Kidney epithelial cell (primary cell): ENCODE measurements around the gene TYMS. TPM values are rescaled to one million over a fixed set of nuclear protein-coding genes. Genes with fewer than 3 reads are reported as not detected.
A peak's percentile ranks its signal among the peaks of the same experiment; 100 is the strongest.

Experiments
- DNase-seq: peaks from one replicate; pipeline ENCODE4 v3.0.0-alpha.2; 2010; ENCODE audit warnings: low read depth
- H3K27me3 ChIP-seq: 2 replicates; pipeline ENCODE4 v1.6.0; 2011; ENCODE audit warnings: low read length; ENCODE audit not compliant: control insufficient read depth, insufficient read depth
- H3K36me3 ChIP-seq: 2 replicates; pipeline ENCODE4 v1.5.1; 2011; ENCODE audit warnings: low read length; ENCODE audit not compliant: control insufficient read depth, insufficient read depth
- H3K4me3 ChIP-seq: 2 replicates; pipeline ENCODE4 v1.5.1; 2011; ENCODE audit warnings: low read depth, mild to moderate bottlenecking, control low read depth, low read length
- total RNA-seq: library from RNA; depleted of rRNA; stranded (reverse); fragments of >200 nt; gene quantifications from 2 replicates; pipeline ENCODE4 v1.2.3, GENCODE V29; 2015
- TF ChIP-seq, protein P1 (sequence below): IDR thresholded peaks from 2 replicates; pipeline ENCODE4 v1.5.1; 2011; ENCODE audit warnings: mild to moderate bottlenecking, moderate library complexity, low read length, control low read depth, inconsistent platforms; ENCODE audit not compliant: insufficient read depth, poor library complexity, severe bottlenecking

The TYMS gene
- total RNA-seq, 1 donor from 2014 or later = 22.7 TPM

DNA sequence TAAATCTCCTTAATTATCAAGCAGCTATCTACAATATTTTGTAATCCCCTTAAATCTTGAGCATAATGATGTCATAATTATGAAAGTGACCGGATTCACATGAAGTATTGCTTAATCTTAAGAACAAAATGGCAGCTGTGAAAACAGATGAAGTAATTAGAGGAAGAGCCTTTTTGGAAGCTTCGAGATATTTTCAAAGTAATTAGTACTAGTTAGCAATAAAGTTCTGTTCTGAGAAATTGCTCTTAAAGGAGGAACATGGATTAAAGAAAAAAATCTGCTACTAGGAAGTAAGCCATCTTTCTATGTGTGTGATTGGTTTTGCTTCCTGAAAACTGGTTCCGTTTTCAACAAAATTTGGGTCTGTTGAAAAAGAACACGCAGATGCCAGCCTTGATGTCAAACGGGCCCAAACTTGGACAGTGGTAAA lies 42.3 kb upstream of the TYMS start:
- Histone ChIP-seq H3K4me3 (no peak overlapping the region), H3K27me3 (no peaks in the 10 kb centered on the region), H3K36me3 (no peaks in the 10 kb centered on the region)
- DNase-seq = no peak
- TF ChIP-seq, protein P1, sequence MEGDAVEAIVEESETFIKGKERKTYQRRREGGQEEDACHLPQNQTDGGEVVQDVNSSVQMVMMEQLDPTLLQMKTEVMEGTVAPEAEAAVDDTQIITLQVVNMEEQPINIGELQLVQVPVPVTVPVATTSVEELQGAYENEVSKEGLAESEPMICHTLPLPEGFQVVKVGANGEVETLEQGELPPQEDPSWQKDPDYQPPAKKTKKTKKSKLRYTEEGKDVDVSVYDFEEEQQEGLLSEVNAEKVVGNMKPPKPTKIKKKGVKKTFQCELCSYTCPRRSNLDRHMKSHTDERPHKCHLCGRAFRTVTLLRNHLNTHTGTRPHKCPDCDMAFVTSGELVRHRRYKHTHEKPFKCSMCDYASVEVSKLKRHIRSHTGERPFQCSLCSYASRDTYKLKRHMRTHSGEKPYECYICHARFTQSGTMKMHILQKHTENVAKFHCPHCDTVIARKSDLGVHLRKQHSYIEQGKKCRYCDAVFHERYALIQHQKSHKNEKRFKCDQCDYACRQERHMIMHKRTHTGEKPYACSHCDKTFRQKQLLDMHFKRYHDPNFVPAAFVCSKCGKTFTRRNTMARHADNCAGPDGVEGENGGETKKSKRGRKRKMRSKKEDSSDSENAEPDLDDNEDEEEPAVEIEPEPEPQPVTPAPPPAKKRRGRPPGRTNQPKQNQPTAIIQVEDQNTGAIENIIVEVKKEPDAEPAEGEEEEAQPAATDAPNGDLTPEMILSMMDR = no peak

DNA sequence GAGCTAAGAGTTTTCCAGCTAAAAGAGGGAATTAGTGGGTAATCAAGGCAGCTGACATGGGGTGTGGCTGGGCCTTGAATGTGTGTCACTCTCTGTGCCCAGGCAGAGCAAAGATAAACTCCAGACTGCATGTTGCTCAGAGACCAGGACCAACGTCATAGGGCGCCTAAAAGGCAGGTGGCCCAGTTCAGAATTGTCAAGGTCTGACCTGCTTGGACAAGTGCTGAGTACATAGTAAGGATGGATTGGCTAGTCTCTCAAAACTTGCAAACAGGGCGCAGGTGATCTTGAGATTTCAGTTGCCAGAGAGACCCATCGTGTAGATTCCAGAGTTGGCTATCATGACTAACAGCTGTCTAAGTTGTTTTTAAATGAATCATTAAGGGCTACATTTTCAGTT lies 41.7 kb upstream of the TYMS start:
- H3K4me3 ChIP-seq = no peak overlapping the region
- H3K27me3 ChIP-seq = no peaks in the 10 kb centered on the region
- TF ChIP-seq, protein P1 = no peak
- H3K36me3 ChIP-seq = no peaks in the 10 kb centered on the region
- no peak for DNase-seq

DNA sequence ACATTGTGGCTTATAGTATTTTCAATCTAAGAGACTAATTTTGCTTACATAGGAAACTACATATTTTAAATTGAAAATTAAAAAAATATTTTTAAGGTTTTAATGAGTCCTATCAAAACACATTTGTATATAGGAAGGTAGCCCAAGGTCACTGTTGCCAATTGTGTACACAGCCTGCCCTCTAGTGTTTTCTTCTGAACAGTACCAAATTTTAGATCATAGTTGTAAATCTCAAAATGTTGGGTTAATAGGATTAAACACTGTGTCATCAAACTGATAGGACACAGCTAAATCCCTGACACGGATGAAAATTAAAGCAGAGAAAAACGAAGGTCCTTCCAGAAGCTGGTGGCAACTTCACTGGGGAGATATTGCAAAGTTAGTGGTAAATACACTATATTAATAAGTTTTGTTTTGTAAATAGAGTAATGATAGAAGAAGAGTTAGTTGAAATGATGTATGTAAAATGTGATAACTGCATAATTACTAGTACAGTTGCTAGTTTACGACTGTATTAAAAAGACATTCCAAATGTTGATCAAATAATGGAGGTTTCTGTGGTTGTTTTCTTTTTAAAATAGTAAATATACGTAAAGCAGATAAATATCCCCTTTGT lies 41.0 kb upstream of the TYMS start:
- DNase-seq = no peak
- Histone ChIP-seq H3K4me3 (no peak overlapping the region), H3K27me3 (no peaks in the 10 kb centered on the region), H3K36me3 (no peaks in the 10 kb centered on the region)
- TF ChIP-seq, protein P1 = peak; percentile 63

DNA sequence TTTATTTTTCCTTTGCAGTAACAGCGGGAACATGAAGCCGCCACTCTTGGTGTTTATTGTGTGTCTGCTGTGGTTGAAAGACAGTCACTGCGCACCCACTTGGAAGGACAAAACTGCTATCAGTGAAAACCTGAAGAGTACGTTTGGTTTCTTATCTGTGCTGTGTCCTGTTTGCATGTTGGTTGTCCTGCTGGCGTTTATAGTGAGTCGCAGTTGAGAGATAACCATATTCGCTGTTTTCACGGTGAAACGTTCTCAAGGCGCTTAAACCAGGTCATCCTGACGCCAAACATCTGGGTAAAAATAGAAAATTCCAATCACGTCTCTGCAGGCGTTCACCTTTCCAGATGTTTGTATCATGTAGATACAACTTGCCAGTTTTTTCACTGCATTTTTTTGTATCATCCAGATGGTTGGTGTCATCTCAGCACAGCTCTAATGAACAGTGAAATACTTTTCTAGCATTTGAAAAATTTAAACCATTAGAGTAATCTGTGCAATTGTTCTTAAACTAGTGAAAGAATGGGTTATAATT lies 39.4 kb upstream of the TYMS start:
- Histone ChIP-seq H3K36me3 (no peaks in the 10 kb centered on the region), H3K4me3 (no peak overlapping the region), H3K27me3 (no peaks in the 10 kb centered on the region)
- TF ChIP-seq, protein P1 = no peak
- DNase-seq = no peak

DNA sequence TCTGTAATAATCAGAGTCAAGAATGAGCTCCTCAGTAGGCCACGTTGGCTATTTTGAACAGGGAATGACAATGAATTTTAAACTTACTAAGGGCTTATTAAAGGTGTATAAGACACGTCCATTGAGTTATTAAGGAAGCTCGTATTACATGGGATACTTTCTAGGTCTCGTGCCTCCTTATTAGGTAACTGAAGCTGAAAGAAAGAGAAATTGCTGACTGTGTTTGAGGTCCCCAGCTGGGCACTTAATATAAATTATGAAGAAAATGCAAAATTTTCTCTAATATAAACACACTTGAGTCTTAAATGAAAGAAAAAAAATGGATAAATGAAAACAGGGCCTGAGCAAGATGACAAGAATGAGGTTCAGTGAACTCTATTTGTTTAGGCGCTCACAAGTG lies 38.8 kb upstream of the TYMS start:
- TF ChIP-seq, protein P1 = no peak
- Histone ChIP-seq H3K27me3 (no peaks in the 10 kb centered on the region), H3K36me3 (no peaks in the 10 kb centered on the region), H3K4me3 (no peak overlapping the region)
- no peak for DNase-seq
